Measurements from ENCODE around the gene SMCHD1.
"Not testable (repeated sequence)": the region's sequence is repeated elsewhere in the genome, so short reads cannot be mapped to it uniquely, and the experiment has no call there.

The SMCHD1 gene

DNA sequence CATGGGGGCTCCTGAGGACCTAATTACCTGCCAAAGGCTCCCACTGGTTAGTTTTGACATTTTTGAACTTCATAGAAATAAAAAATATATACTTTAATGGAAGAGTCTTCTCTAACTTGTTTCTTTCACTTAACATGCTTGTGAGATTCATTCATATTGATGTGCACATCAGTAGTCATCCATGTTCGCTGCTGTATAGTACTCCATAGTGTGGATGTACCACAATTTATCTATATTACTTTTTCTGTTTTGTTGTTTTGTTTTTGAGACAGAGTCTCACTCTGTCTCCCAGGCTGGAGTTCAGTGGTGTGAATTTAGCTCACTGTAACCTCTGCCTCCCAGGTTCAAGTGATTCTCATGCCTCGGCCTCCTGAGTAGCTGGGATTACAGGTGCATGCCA, 168.4 kb downstream of the SMCHD1 start:
- no peak for DNase-seq

GRCh38 chr18:2824865-2825264, 169.3 kb downstream of the SMCHD1 start:
- DNase-seq: no peak

DNA sequence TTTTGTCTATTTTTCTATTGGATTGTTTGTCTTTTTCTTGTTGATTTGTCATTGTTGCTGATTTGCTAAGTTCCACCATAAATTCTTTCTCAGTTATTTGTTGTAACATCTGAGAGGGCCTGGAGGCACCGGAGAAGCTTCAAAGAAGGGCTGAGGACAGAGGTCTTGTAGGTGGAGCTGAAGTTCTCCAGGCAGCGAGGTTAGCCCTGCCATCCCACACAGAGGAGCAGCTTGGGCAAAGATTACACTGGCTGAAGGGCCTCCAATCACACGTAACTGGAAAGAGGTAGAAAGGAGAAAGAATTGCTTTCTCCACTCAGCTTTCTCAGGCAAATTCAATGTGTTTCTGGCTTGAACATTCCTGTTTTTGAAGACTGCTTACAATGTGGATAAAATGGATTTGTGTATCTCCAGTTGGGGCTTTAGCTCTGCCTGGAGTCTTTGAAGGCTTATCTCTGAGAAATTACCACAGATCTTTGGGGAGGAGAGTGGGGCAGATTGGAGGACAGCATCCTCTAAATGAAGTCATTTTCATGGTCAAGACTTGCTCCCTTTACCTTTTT, 170.2 kb downstream of the SMCHD1 start:
- DNase-seq: no peak

DNA sequence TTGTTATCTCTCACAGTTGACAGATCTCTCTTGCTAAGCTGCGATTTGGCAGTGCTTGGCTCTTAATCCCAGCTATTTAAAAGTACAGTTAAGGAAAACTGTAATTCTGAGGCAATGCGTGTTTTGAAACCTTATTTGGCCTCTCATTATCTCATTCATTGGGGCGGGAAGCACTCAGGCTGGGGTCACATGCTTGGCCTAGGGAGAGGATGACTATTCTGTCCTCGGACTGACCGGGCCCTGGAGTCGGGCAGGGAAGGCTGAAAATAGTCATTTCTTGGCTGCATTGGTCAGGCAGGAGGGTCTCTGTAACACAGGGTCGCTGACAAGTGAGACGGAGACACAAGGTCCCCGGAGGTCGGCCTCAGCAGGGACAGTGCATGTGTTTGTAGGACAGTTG, 171.1 kb downstream of the SMCHD1 start:
- DNase-seq: no peak

DNA sequence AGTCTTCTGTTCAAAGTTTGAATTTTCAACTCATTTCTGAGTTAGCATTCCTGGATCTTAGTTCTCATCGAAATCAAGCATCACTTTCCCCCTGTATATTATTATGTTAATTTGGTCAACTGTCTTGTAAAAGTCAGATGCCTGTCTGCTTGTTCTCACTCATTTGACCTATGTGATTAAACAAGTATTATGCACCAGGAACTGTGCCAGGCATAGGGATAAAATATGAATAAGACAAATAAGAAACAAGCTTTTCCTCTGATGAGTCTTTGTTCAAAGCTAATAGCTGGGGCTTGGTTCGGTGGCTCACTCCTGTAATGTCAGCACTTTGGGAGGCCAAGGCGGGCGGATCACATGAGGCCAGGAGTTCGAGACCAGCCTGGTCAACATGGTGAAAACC, 171.5 kb downstream of the SMCHD1 start:
- no peak for DNase-seq

- not testable (repeated sequence) for DNase-seq
Measured at GRCh38 chr18:2836118-2836517, 180.6 kb downstream of the SMCHD1 start.

- DNase-seq: not testable (repeated sequence)
Measured at GRCh38 chr18:2837290-2837689, 181.8 kb downstream of the SMCHD1 start.

DNA sequence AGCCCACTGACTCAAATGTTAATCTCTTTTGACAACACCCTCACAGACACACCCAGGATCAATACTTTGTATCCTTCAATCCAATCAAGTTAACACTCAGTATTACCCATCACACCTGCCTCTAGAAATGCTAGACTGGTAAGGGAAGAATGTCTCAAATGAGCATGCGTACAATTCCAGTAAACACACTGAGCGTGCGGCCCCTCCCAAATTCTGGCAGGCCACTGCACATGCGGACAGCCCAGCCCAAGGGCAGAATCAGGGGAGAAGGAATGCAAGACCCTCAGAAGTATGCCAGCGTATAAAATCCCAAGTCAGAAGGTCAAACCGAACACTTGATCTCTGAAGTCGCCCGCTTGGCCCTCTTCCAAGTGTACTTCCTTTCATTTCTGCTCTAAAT, 183.7 kb downstream of the SMCHD1 start:
- DNase-seq: no peak

- DNase-seq: no peak
Measured at GRCh38 chr18:2840521-2840920, 185.0 kb downstream of the SMCHD1 start.

- DNase-seq: no peak
Measured at GRCh38 chr18:2843146-2843545, 187.6 kb downstream of the SMCHD1 start.

GRCh38 chr18:2845172-2845571, 189.6 kb downstream of the SMCHD1 start:
- no peak for DNase-seq

GRCh38 chr18:2846636-2847316, 191.2 kb downstream of the SMCHD1 start, which contains the start of gene EMILIN2:
TSS of gene EMILIN2 (plus strand) at chr18:2847006. CDS start at chr18:2847189, 183 bp downstream.
- DNase-seq: no peak

DNA sequence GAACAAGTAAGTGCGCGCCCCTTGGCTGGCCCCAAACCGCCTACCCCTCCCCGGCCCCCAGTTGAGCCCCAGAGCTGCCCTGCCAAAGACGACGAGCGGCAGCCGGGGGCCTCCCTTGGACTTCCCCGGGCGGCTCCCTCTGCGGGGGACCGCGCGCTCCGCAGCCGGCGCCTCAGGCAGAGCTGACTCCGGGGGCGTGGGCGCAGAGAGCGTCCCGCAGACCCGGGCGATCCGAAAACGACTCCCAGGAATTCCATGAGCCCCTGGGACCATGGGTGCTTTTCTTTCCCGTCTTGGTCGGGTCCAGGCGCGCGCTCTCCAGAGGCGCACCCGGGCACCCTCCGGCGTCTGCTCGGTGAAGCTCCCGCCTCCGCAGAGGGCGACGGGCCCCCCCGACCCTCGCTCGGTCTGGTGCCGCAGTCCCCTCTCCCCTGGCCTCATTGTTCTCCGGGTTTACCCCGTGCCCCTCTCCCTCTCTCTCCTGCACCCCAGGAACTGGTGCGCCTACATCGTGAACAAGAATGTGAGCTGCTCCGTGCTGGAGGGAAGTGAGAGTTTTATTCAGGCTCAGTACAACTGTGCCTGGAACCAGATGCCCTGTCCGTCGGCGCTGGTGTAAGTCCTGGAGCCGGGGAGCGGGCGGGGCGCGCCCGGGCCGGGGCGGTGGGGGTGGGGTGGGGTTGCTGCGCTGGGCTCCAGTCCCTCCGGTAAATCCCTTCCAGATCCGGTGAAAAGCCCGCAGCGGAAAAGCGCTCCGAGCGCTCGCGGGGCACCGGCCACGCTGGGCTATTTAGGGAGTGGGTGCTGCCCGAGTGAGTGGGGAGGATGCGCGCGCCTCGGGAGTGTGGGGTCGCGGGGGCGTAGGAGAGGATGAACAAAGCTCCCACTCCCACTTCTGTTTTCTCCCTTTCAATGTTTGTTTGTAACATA, 192.1 kb downstream of the SMCHD1 start:
- no peak for DNase-seq

DNA sequence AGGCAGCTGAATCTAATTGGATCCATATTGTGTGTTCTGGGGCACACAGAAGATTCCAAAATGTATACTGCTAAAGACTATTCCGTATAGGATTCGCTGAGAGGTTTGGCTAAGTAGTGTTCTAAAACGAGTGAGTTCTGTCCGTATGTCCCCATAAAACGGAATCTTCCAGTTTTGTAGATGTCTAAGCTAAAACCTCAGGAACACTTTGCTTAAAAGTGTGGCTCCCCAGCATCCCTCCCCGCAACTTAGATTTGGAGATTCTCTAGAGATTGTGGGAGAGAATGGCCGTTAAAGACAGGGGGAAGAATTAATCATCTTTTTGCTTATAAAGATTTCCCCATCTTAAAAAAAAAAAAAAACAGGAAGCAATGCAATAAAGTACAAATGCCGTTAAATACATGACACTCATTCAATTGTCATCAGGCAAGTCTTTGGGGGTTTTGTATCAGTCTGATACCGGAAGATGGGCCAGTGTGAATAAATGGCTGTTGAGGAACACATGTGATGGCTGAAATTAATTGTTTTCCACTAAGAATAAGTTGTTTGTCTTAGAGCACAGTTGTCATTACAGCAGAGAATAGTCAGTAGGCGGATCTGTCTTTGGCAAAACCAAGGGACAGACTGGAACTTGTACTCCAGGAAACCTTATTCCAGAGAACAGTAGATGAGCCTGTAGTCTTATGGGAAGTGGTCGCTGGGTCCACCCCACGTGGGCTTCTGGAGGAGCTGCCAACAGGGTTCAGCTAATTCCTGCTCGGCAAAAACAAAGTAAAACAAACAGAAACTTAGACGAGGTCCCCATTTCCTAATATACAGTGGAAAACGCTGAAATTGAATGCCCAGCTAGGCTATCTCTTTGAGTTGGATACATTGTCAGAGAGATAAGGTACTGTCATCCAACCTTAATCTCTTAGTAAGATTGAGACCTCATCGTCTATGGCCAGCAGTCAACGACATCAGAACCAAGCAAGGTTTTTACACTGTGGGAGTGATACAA, 193.0 kb downstream of the SMCHD1 start:
- no peak for DNase-seq

GRCh38 chr18:2850816-2851215, 195.3 kb downstream of the SMCHD1 start:
- DNase-seq: no peak

DNA sequence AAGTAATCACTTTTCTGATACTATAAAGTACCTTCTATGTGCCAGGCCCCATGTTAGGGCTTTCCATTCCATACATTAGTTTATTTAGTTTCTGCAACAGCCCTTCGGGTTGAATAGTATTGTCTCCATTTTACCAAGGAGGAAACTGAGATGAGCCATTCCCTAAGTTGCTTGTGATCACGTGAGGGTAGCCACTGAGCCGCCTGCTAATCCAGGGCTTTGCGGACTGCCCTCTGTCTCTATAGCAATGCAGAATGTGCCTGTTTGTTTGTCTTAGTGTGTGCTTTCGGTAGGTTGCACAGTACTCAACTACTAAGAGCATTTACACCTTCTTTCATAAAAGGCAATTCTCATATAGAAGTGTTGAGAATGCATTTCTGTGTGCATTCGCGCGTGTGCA, 196.2 kb downstream of the SMCHD1 start:
- DNase-seq: no peak

DNA sequence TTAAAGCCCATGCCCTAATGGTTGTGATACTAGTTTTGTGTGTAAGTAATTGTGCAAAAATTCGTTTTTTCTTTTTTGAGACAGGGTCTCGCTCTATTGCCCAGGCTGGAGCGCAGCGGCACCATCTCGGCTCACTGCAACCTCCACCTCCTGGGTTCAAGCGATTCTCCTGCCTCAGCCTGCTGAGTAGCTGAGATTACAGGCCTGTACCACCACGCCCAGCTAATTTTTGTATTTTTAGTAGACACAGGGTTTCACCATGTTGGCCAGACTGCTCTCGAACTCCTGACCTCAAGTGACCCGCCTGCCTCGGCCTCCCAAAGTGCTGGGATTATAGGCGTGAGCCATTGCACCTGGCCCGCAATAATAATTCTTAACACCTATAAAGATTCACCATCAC, 196.9 kb downstream of the SMCHD1 start:
- not testable (repeated sequence) for DNase-seq

GRCh38 chr18:2853173-2853925, 197.8 kb downstream of the SMCHD1 start:
- no peak for DNase-seq

DNA sequence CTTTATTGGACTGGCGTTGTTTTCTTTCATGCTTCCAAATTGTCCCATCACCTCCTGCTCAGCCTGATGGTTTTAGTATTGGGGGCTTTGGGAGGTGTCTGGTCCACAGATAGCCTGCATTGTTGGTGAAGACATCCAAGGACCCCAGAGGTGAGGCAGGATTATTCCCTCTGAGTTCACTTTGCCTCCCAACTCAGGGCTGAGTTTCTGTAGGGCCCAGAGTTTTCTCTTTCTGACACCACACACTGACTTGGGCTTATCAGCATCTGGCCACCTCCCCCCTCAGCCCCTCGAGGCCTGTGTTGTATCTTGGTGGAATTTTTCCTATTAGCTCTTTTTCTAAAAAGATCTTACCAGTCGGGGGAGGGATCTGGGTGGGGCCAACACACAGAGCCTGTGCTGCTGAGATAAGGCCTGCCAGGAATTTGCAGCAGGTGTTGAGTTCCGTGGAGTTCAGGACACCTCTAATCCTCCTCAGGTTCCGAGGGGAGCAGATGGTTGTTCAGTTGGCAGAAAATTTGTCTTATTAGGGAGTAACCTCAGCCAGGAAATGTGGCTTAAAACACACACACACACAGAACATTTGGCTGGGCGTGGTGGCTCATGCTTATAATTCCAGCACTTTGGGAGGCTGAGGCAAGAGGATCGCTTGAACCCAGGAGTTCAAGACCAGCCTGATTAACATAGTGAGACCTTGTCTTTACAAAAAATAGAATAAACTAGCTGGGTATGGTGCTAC, 198.6 kb downstream of the SMCHD1 start:
- no peak for DNase-seq

Data from NCI-H2107 (cell line).